ENCODE data around the gene ALG3.

The ALG3 gene

GRCh38 chr3:184229394-184230080 lies 19.2 kb downstream of the ALG3 start, which contains the start of gene VWA5B2:
VWA5B2 (plus strand) TSS chr3:184229585; CDS start chr3:184230529, 944 bp downstream.
- Histone ChIP-seq H3K4me3 (ENCODE audit: low read length) (peak within 1 kb of the TSS; percentile 75), H3K9me3 (replicated peaks; ENCODE audit: insufficient read depth, low read length) (no peaks in the 10 kb centered on the region), H3K4me2 (ENCODE audit: low read depth, low read length) (peak within 1 kb of the TSS; percentile 100), H3K27me3 (replicated peaks; ENCODE audit: insufficient read depth, low read length) (peaks cover 70% of the 10 kb centered on the region), H4K20me1 (ENCODE audit: insufficient read depth, low read length) (no peaks in the 10 kb centered on the region), H3K4me1 (ENCODE audit: low read length) (no peaks in the 10 kb centered on the region), H3K79me2 (ENCODE audit: low read length) (no peaks in the 10 kb centered on the region), H2AFZ (ENCODE audit: low read length) (peak within 1 kb of the TSS; percentile 67), H3K9ac (ENCODE audit: low read length) (peak within 1 kb of the TSS; percentile 4; the same call in 1 of the 2 replicates), H3F3A (ENCODE audit: insufficient read depth, low read length) (no peaks in the 10 kb centered on the region), H3K27ac (ENCODE audit: low read length) (no peak within 1 kb of the TSS), H3K36me3 (replicated peaks; ENCODE audit: insufficient read depth, low read length) (no peaks in the 10 kb centered on the region), H3K9me2 (replicated peaks; ENCODE audit: insufficient read depth, low read length) (no peaks in the 10 kb centered on the region)
- TF ChIP-seq EZH2phosphoT487 (IDR thresholded peaks at IDR 0.05; ENCODE audit: low read length) (no peak), CTCF (IDR thresholded peaks at IDR 0.05; ENCODE audit: low read length) (peak; percentile 31; the same call in 1 of the 2 replicates), EZH2 (optimal IDR thresholded peaks at IDR 0.05; ENCODE audit: low read depth, low read length) (no peak)
- peak; percentile 89 for DNase-seq

- H3K27ac ChIP-seq (ENCODE audit: low read length): no peak overlapping the region
- H2AFZ ChIP-seq (ENCODE audit: low read length): peak overlapping the region; percentile 57; the same call in 1 of the 2 replicates
- no peaks in the 10 kb centered on the region for H3K79me2 ChIP-seq (ENCODE audit: low read length)
- H3K27me3 ChIP-seq (replicated peaks; ENCODE audit: insufficient read depth, low read length): peaks cover 65% of the 10 kb centered on the region
- DNase-seq: no peak
- TF ChIP-seq CTCF (IDR thresholded peaks at IDR 0.05; ENCODE audit: low read length): no peak
- TF ChIP-seq EZH2phosphoT487 (IDR thresholded peaks at IDR 0.05; ENCODE audit: low read length): no peak
- TF ChIP-seq EZH2 (optimal IDR thresholded peaks at IDR 0.05; ENCODE audit: low read depth, low read length): no peak
- no peaks in the 10 kb centered on the region for H3K4me1 ChIP-seq (ENCODE audit: low read length)
- no peaks in the 10 kb centered on the region for H4K20me1 ChIP-seq (ENCODE audit: insufficient read depth, low read length)
- H3K4me3 ChIP-seq (ENCODE audit: low read length): peak overlapping the region; percentile 75; the same call in 1 of the 2 replicates
- H3K9ac ChIP-seq (ENCODE audit: low read length): no peak overlapping the region
- no peaks in the 10 kb centered on the region for H3K9me3 ChIP-seq (replicated peaks; ENCODE audit: insufficient read depth, low read length)
- no peaks in the 10 kb centered on the region for H3K36me3 ChIP-seq (replicated peaks; ENCODE audit: insufficient read depth, low read length)
- H3K9me2 ChIP-seq (replicated peaks; ENCODE audit: insufficient read depth, low read length): no peaks in the 10 kb centered on the region
- peak overlapping the region; percentile 100 for H3K4me2 ChIP-seq (ENCODE audit: low read depth, low read length)
- H3F3A ChIP-seq (ENCODE audit: insufficient read depth, low read length): no peaks in the 10 kb centered on the region
Observed at GRCh38 chr3:184228376-184229137, 20.2 kb downstream of the ALG3 start.

GRCh38 chr3:184227481-184227935 lies 21.3 kb downstream of the ALG3 start:
- DNase-seq: peak; percentile 49
- H3F3A ChIP-seq (ENCODE audit: insufficient read depth, low read length): no peaks in the 10 kb centered on the region
- H3K27me3 ChIP-seq (replicated peaks; ENCODE audit: insufficient read depth, low read length): peaks cover 55% of the 10 kb centered on the region

More at GRCh38 chr3:184227481-184227935, 21.3 kb downstream of the ALG3 start:
- Histone ChIP-seq H3K9me3 (replicated peaks; ENCODE audit: insufficient read depth, low read length) (no peaks in the 10 kb centered on the region), H2AFZ (ENCODE audit: low read length) (no peak overlapping the region), H3K27ac (ENCODE audit: low read length) (no peak overlapping the region), H3K4me3 (ENCODE audit: low read length) (no peak overlapping the region), H3K9ac (ENCODE audit: low read length) (no peak overlapping the region), H3K4me1 (ENCODE audit: low read length) (no peaks in the 10 kb centered on the region), H4K20me1 (ENCODE audit: insufficient read depth, low read length) (no peaks in the 10 kb centered on the region), H3K9me2 (replicated peaks; ENCODE audit: insufficient read depth, low read length) (no peaks in the 10 kb centered on the region), H3K79me2 (ENCODE audit: low read length) (no peaks in the 10 kb centered on the region), H3K4me2 (ENCODE audit: low read depth, low read length) (no peak overlapping the region), H3K36me3 (replicated peaks; ENCODE audit: insufficient read depth, low read length) (no peaks in the 10 kb centered on the region)
- TF ChIP-seq EZH2 (optimal IDR thresholded peaks at IDR 0.05; ENCODE audit: low read depth, low read length): no peak
- TF ChIP-seq EZH2phosphoT487 (IDR thresholded peaks at IDR 0.05; ENCODE audit: low read length): no peak
- TF ChIP-seq CTCF (IDR thresholded peaks at IDR 0.05; ENCODE audit: low read length): peak; percentile 91

All from MM.1S (cell line).